HG03064 (cell line): ENCODE data around the gene PSMB9.
"Not testable (repeated sequence)": the region's sequence is repeated elsewhere in the genome, so short reads cannot be mapped to it uniquely, and the experiment has no call there.

Source experiments
- ATAC-seq: cut with Tn5 transposase; IDR thresholded peaks from one replicate; pipeline ENCODE4 v1.9.1; 2021; ENCODE audit warnings: low read depth; ENCODE audit not compliant: unreplicated experiment

PSMB9 gene

DNA sequence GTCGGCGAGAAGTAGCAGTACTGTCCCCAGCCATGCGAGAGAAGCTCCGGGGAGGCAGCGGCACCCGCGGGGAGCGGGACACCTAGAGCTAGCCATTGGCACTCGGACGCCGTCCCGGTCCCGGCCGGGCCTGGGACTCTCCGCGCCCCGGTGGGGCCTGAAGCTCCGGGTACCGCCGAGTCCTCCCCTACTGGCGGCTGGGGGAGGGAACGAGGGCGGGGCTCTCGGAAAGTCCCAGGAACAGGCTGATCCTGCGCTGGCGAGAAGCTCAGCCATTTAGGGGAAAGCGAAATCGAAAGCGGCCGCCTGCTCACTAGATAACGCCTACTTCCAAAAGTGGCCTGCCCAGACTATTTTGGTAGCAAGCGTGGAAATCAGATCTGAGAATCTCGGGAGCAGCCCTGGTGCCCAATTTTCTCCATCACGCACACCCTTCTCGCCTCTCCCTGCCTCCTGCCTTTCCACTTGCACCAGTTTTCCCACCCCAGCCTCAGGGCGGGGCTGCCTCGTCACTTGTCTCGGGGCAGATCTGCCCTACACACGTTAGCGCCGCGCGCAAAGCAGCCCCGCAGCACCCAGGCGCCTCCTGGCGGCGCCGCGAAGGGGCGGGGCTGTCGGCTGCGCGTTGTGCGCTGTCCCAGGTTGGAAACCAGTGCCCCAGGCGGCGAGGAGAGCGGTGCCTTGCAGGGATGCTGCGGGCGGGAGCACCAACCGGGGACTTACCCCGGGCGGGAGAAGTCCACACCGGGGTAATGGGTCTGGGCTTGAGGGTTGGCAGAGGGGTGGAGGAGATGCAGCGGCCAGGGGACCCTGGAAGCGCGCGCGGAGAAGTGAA, at the start of gene PSMB9, which contains the start of gene TAP1:
Gene PSMB9 (plus strand): TSS at position 652 of the 835 bp plus-strand sequence. CDS start 38 bp downstream, at position 690.
Gene TAP1 (minus strand): TSS at position 164 of the 835 bp plus-strand sequence. CDS start 68 bp downstream, at position 96.
- peak; percentile 68 for ATAC-seq

DNA sequence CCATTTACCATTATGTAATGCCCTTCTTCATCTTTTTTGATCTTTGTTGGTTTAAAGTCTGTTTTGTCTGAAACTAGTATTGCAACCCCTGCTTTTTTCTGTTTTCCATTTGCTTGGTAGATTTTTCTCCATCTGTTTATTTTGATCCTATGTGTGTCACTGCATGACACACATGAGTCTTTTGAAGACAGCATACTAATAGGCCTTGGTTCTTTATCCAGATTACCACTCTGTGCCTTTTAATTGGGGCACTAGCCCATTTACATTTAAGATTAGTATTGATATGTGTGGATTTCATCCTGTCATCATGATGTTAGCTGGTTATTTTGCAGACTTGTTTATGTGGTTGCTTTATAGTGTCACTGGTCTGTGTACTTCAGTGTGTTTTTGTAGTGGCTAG, 48.6 kb upstream of the PSMB9 start:
- not testable (repeated sequence) for ATAC-seq

DNA sequence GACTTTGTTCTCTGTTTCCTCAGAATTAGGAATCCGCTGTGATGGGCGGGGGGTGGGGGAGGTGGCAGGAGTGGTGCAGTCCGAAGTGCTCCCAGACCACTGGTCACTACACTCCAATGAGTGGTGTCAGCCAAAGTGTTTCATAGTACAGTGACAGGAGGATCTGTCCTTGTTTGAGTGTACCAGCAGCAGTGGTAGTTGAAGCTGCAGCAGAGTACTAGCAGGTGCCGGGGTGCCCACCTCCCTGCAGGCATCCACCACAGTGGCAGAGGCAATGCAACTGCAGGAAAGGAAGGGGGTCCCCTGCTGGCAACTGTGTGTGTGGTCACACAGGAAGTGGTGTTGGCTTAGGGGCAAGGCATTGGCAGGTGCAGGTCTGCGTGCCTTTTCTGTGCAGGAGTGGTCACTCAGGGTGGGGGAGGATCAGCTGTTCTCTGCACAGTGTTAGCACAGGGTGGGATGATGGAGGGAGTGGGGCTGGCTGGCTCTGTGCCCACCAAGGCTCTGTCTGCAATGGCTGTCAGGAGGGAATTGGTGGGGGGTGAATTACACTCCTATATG, 46.9 kb upstream of the PSMB9 start:
- no peak for ATAC-seq

DNA sequence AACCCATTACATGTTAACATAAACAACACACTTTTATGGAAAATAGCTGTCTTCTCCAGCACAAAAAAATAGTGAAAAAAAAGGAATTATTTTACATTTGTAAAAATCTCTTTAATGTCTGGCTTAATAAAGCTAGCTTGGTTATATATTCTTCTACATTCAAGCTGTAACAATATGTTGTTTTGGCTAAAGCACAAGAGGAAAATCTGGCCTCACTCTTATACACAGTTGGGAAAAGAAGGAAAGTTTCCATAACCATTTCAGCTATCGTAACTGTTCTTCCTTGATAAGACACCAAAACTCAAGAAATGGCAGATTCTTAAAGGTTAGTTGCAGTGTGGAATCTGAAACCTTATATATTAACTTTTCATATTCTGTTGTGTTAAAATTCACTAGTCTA, 44.8 kb upstream of the PSMB9 start:
- ATAC-seq = no peak

DNA sequence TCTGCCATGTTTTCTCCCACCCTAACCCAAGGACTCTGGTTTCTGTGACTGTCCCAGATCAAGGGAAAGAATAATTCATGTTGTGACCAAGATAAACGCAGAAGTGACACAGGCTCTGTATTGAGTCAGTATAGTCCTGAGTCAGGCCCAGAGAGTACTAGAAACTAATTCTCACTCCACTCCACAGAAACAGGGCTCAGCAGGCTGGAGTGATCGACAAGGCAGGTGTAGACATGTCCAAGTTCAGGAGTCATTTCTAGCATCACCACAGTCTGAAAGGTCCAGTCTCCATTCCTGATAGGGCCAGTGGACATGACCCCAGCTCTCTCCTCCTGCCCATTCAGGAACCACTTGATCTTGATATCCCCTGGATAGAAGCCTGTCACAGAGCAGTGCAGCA, 39.8 kb upstream of the PSMB9 start:
- no peak for ATAC-seq

DNA sequence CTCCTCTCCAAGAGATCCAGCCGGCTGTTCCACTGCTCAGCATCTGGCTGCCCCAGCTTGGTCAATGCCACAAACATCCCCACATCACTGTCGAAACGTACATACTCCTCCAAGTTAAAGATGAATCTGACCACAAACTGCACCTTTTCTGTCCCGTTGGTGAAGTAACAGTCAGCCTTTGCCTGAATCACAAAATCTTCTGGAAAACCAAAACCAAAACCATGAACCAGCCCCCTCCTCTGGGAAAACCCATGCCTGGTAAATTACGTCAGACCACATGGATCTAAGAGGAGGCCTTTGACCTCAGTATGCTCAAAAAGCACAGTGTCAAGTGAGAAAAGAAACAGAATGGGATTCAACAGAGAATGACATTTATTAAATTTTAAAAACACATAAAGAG, 38.9 kb upstream of the PSMB9 start:
- no peak for ATAC-seq

DNA sequence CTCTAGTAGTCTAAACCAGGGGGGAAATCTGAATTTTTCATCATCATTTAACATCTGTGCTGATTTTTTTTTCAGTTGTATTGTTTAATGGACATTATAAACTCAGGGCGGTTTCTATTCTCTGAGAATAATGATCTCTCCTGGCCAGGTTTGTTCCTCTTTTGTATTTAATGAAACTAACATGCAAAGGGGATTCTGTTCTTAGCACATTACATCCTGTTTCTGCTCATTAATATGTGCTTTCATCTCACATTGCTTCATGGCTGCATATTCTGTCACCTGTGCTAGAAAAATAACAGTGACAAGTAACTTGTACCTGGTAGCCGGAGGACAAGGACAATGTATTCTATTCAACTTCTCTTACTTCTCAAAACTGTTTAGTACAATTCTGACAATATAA, 38.0 kb upstream of the PSMB9 start:
- ATAC-seq = no peak

DNA sequence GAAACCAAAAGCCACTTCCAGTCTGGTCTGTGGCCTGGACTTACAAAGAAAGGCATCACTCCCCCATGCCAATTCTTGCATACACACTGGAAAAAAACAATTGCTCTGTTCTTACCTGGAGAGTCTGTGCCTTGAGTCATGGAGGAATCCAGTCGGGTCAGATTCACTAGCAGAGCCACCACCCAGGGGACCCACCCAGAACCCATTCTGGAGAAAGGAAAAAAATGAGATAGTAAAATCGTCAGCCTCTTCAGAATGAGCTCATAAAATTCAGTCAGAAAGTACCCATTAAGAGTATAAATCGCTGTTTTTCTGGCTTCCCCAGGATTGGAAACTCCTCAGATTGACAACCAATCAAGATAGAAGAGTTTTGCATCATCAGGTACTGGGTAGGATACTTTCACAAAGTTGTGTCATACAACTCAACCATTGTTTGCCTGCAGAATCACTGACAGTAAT, 37.2 kb upstream of the PSMB9 start, which contains the start of gene HLA-DOB:
Gene HLA-DOB (minus strand): TSS at position 257 of the 459 bp plus-strand sequence. CDS start 51 bp downstream, at position 206.
- ATAC-seq = no peak

DNA sequence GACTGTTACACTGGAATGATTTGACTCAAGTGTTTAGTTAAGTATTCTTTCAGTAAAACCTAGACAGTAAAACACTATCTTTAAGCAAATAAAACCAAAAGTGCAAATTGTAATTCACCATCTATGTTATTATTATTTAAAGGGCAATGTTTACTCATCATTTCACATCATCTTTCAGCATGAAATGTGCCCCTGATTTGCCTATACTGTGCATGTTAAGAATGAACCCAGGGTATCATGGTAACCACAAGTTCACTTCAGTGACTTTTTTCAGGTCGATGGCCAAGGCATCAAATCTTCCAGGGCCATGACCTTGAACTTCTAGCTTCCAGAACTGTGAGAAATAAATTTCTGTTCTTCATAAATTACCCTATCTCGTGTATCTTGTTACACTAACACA, 35.1 kb upstream of the PSMB9 start:
- no peak for ATAC-seq

DNA sequence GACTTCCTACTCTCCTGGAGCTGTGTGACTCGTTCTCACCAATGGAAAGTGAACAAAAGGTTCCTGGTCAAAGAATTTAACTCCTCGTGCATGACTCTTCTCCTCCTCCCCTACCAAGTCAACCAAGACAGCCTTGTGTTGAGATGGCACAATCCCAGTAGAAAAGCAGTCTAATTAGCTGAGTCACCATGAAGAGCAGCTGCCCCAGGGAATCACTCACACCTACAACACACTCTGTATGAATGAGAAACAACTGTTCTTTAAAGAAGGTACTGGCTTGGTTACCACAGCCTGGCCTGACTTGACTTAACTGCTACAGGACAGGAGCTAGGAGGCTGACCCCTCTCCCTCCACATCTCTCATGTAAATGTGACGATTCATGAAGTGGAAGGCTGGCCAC, 34.3 kb upstream of the PSMB9 start:
- no peak for ATAC-seq

DNA sequence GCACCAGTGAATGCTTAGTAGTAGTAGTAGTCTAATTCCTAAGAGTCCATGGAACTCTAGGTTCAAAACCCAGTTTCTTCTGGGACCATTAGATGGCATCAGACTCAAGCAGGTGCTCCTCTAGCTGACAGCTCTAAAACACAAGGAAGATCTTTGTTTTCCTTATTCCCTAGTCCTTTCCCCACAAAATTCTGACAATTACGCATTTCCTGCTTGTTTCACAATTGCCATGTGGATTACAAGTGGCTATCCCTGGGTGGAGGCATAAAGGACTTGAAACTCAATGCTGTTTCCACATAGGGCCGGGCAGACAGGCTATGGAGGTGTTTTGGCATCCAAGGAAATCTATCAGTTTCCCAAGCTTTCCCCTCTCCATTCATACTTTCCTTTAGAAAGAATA, 28.0 kb upstream of the PSMB9 start:
- ATAC-seq = no peak

DNA sequence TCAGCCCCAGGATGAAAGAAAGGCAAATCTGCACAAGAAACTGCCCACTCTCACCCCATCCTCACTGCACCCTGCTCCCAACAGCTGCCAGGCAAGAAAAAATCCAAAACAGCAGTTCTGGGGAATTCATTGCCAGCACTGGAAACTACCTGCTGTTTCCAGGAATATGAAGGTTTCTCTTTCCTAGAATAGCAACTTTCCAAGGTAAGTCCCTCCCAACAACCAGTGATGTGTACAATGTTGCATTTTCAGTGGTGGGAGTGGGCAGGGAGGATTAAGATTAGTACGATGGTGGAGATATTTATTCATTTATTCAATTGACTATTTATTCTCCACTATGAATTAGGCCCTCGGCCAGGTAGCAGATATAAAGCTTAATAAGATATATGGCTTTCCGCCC, 27.0 kb upstream of the PSMB9 start:
- no peak for ATAC-seq

DNA sequence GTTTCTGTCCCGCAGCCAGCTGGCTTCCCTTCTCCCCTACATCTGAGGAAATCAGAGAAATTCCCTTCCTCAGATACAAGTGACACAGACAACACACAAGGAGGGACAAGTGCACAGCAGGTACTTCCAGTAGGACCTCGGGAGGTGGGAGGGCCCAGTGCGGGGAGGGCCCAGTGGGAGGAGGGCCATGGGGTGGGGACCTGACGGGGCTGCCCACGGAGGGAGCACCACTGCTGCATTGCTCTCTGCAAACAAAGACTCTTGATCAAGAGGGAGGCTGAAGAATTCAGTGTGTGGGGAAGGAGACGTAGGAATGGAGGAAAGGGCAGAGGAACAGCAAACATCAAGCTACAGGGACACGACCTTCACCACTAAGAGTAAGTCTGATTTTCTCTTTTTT, 24.5 kb upstream of the PSMB9 start:
- ATAC-seq = no peak

DNA sequence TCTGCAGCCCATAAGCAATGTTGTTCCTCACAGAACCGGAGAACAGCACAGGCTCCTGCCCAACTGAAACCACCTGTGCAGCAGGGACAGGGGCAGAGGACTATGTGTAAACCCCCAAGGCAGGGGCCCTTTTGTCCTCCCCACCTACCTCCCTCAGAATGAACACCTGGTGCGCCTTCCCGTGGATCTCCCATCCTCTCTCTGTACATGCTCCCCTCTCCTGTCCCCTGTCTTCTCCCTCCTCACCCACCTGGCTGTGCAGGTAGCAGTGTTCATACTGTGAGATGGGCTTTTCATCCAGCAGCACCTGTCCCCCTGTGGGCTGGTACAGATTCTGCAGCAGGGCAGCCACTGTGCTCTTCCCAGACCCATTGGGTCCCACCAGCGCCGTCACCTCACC, 24.0 kb upstream of the PSMB9 start:
- ATAC-seq = no peak

DNA sequence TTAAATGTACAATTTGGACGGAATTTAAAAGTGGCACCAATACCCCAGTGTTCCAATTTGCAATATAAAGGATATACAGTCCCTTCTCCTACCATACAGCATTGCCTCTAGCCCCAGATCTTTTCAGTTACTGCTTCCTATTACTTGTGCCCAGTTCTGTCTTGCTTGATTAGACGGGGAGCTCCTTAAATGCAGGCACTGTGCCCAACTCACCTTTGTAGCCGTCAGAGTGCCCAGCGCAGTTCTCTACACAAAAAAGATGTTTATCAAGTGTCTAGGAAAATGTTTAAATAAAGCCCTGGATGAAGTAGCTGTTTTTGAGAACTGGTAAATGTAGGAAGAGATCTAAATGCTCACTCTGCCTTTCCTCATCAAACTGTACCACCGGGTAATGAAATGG, 23.1 kb upstream of the PSMB9 start:
- ATAC-seq = no peak

DNA sequence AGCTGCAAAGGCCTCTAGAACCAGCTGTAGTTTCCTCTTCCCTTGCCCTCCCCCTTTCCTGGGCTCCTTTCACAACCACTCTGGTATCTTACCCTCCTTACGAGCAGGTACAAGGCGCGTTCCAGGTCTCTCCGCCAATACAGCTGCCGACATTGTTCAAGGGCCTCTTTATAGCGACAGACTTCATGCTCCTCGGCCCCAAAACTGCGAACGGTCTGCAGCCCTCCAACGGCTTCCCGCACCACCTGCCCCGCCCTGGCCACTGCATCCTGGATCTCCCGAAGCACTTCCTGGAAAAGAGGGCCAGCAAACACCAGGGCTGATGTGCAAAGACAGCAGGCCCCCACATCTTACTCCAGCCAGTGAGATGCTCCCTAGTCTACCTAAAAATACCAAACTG, 21.5 kb upstream of the PSMB9 start:
- ATAC-seq = no peak

DNA sequence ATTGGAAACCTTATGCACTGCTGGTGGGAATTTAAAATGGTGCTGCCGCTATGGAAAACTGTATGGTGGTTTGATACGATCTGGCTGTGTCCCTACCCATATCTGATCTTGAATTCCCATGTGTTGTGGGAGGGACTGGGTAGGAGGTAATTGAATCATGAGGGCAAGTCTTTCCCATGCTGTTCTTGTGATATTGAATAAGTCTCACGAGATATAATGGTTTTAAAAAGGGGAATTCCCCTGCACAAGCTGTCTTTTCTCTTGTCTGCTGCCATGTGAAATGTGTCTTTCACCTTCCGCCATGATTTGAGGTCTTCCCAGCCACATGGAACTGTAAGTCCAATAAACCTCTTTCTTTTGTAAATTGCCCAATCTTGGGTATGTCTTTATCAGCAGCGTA, 20.3 kb upstream of the PSMB9 start:
- no peak for ATAC-seq

DNA sequence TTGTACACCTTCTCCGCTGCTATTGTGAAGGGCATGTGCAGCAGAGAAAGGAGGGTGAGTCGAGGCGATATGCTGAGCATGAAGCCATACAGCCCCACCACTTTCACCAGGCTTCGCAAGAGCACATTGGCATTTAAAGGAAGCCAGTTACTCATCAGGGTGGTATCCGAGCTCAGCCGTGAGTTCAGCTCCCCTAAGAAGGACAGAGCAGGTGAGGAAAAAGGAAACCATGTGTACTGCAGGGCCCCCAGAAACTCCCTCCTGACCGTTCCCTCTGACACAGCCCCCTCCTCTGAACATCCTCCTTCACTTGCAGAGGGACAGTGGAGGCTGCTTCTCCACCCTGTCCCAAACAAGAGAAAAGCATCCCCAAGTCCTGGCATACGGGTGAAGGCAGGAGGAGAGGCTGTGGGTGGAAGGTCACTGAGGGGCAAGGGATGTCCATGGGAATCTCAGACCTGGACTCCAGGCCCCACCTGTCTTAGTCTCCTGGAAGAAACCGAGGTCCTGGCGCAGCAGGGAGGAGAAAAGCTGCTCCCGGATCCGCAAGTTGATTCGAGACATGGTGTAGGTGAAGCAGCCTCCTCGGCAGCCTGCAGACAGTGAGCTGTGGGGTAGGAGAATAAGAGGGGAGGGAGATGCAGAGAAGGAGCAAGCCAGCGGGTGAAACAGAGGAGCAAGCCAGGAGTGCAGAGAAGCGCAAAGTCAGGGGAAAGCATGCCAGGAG, 18.7 kb upstream of the PSMB9 start:
- ATAC-seq = no peak

DNA sequence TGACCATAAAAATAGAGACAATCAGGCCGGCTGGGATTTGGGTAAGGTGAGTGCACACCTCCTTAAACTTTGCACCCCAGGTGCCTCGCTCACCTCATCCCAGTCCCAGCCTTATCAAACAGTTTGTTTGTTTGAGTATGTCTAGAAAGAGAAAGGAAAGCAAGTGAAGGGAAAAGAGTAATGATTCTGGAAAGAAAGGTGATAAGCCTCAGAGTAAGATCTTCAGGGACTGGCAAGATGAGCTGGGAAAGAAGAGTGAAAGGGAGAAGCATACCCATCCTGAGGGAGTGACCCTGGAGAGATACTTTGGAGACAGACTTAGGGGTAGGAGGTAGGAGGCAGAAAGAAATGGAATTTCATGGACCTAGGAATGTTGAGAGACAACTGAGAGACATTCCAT, 17.1 kb upstream of the PSMB9 start:
- no peak for ATAC-seq

DNA sequence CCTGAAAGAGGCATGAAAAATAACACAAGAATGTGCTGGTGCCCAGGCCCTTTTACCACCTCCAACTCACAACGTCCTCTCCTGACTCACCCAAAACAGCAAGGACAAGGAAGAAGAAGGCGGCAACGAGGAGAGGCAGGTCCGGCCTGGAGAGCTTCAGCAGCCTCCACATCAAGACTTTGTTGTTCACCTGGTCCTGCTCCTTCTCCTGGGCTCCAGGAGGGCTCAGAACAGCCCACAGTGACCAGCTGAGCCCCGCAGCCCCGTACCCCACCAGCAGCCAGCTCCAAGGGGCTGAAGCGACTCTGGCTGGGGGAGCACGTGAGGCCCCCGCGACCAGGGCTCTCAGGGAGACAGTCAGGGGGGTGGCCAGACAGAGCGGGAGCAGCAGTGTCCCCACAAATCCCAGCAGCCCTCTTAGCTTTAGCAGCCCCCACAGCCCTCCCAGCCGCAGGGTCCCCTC, 16.3 kb upstream of the PSMB9 start:
- peak; percentile 3 for ATAC-seq
